K562 (cell line): ENCODE data around the gene MAZ. TPM values are rescaled to one million over a fixed set of nuclear protein-coding genes. Genes with fewer than 3 reads are reported as not detected.

ENCODE experiments used
- BACH1 ChIP-seq: fragments of 200-800 bp; sonication (Bioruptor generic); IDR thresholded peaks from 2 replicates; pipeline ENCODE4 v1.6.1; 2016; ENCODE audit warnings: missing genetic modification characterization, missing compliant biosample characterization
- CBX5 ChIP-seq: IDR thresholded peaks from 2 replicates; pipeline ENCODE4 v1.6.1; 2014; ENCODE audit warnings: low read depth, borderline replicate concordance
- EWSR1 ChIP-seq: fragments of 450-650 bp; IDR thresholded peaks from 2 replicates; pipeline ENCODE4 v1.6.1; 2018; ENCODE audit warnings: borderline replicate concordance, mild to moderate bottlenecking, low read depth, moderate library complexity; ENCODE audit not compliant: partially characterized antibody
- GTF2E2 ChIP-seq: fragments of 200-800 bp; sonication (Bioruptor generic); IDR thresholded peaks from 2 replicates; pipeline ENCODE4 v1.6.1; 2016; ENCODE audit warnings: missing genetic modification characterization, missing compliant biosample characterization
- HBP1 ChIP-seq: fragments of 450-650 bp; formaldehyde crosslinking; IDR thresholded peaks from 2 replicates; pipeline ENCODE4 v1.4.0; 2022; ENCODE audit warnings: missing genetic modification characterization
- IRF9 ChIP-seq: fragments of 450-650 bp; IDR thresholded peaks from 2 replicates; pipeline ENCODE4 v1.6.1; 2016; ENCODE audit warnings: missing biosample characterization, missing genetic modification characterization
- MAX ChIP-seq: sonication (generic); formaldehyde crosslinking; IDR thresholded peaks from 2 replicates; pipeline ENCODE4 v1.9.0; 2022; ENCODE audit warnings: mild to moderate bottlenecking, missing genetic modification reagents
- PKNOX1 ChIP-seq: fragments of 450-650 bp; IDR thresholded peaks from 2 replicates; pipeline ENCODE4 v1.6.1; 2016
- RB1 ChIP-seq: fragments of 450-650 bp; IDR thresholded peaks from 2 replicates; pipeline ENCODE4 v1.6.1; 2017; ENCODE audit warnings: low read depth, mild to moderate bottlenecking
- SIN3A ChIP-seq, 2 experiments: fragments of 150-350 bp in 1 of 2; IDR thresholded peaks; 2 replicates each; pipeline ENCODE4 v1.6.1; 2011 to 2016; ENCODE audit warnings: borderline replicate concordance in 2 of 2, low read depth in 2 of 2, low read length in 2 of 2, mild to moderate bottlenecking in 2 of 2, moderate library complexity in 2 of 2; ENCODE audit not compliant: control insufficient read depth in 1 of 2
- SMAD3 ChIP-seq: fragments of 450-650 bp; formaldehyde crosslinking; conservative IDR thresholded peaks from 2 replicates; pipeline ENCODE4 v1.4.0; 2020; ENCODE audit warnings: mild to moderate bottlenecking
- SOX6 ChIP-seq: fragments of 450-650 bp; IDR thresholded peaks from 2 replicates; pipeline ENCODE4 v1.6.1; 2014; ENCODE audit warnings: mild to moderate bottlenecking
- TAF9B ChIP-seq: fragments of 450-650 bp; IDR thresholded peaks from 2 replicates; pipeline ENCODE4 v1.6.1; 2018; ENCODE audit warnings: mild to moderate bottlenecking; ENCODE audit not compliant: partially characterized antibody
- ZBTB9 ChIP-seq: fragments of 450-650 bp; formaldehyde crosslinking; IDR thresholded peaks from 2 replicates; pipeline ENCODE4 v1.4.0; 2020; ENCODE audit warnings: mild to moderate bottlenecking, moderate library complexity
- ZFP1 ChIP-seq: fragments of 450-650 bp; formaldehyde crosslinking; IDR thresholded peaks from 2 replicates; pipeline ENCODE4 v1.4.0; 2020; ENCODE audit warnings: mild to moderate bottlenecking, mixed read lengths
- ZNF609 ChIP-seq: sonication (generic); formaldehyde crosslinking; IDR thresholded peaks from 2 replicates; pipeline ENCODE4 v1.8.1; 2023; ENCODE audit warnings: missing genetic modification reagents, mild to moderate bottlenecking, borderline replicate concordance
- polyA plus RNA-seq, 8 experiments: library from polyadenylated mRNA; depleted of rRNA in 4 of 8; stranded (reverse) in 5 of 8; unstranded in 3 of 8; fragments of >200 nt; fragmentation: Nextera tagmentation in 2 of 8; fragmentation: Illumina TruSeq in 1 of 8; extraction: Ambion mirVana in 2 of 8; extraction: Trizol in 1 of 8; gene quantifications; 2 replicates each; pipeline versions ENCODE4 v1.2.1 to v1.2.3, GENCODE V29; 2011 to 2014; ENCODE audit warnings: inconsistent platforms in 1 of 8, missing spikeins in 1 of 8
- total RNA-seq, 7 experiments: library from RNA; depleted of rRNA in 6 of 7; stranded (reverse); fragments of >200 nt in 6 of 7; fragmentation: Illumina TruSeq in 2 of 7; extraction: Trizol in 2 of 7; gene quantifications; 2 replicates each; pipeline versions ENCODE4 v1.2.1 to v1.2.3, GENCODE V29; 2011 to 2021; ENCODE audit warnings: low replicate concordance in 1 of 7

Gene MAZ
- total and polyA plus RNA-seq, 9 of the 15 experiments (the other 6 are each of a cell fraction or from before 2014, with no cell fraction given): 45.4 to 532 (median 250) TPM

- TF ChIP-seq ZNF609 (0 out of 2 replicates have a peak, but pooled peaks have one; percentile 64), HBP1 (CRISPR knock-in tag) (peak; percentile 76), SIN3A (IDR thresholded peaks at IDR 0.05; ENCODE audit: borderline replicate concordance in 2 of 2, control insufficient read depth in 1 of 2, low read depth in 2 of 2, low read length in 2 of 2) (peak; percentile 25 to 87; a peak in 2 of 4 replicates), SMAD3 (CRISPR knock-in tag) (peak; percentile 64), MAX (CRISPR knock-in tag) (peak; percentile 99), EWSR1 (no peak), RB1 (peak; percentile 97), ZFP1 (CRISPR knock-in tag) (0 out of 2 replicates have a peak, but pooled peaks have one; percentile 32), ZBTB9 (CRISPR knock-in tag) (peak; percentile 92; the same call in 1 of the 2 replicates), BACH1 (no peak; the same call in 1 of the 2 replicates), CBX5 (0 out of 2 replicates have a peak, but pooled peaks have one; percentile 4), TAF9B (peak; percentile 82), SOX6 (peak; percentile 73), PKNOX1 (no peak), IRF9 (tag) (no peak), GTF2E2 (tag) (peak; percentile 96)
Observed at GRCh38 chr16:29805232-29806098, 864 bp upstream of the MAZ start (continued).
